GM21390 (cell line): ENCODE data around the gene NTRK3.

Experiments used
- ATAC-seq: cut with Tn5 transposase; IDR thresholded peaks from one replicate; pipeline ENCODE4 v1.9.1; 2021; ENCODE audit not compliant: unreplicated experiment

Gene NTRK3

GRCh38 chr15:88126695-88127431, 129.7 kb downstream of the NTRK3 start:
- ATAC-seq, result no peak

GRCh38 chr15:88125576-88125975, 131.0 kb downstream of the NTRK3 start:
- ATAC-seq, result no peak

GRCh38 chr15:88124199-88124598, 132.3 kb downstream of the NTRK3 start:
- no peak for ATAC-seq

GRCh38 chr15:88121968-88122530, 134.5 kb downstream of the NTRK3 start:
- ATAC-seq, result no peak

- no peak for ATAC-seq
These were observed 136.5 kb downstream of the NTRK3 start for GRCh38 chr15:88120026-88120425.

- ATAC-seq, result no peak
These were observed 137.8 kb downstream of the NTRK3 start for GRCh38 chr15:88118741-88119140.

GRCh38 chr15:88118035-88118434, 138.5 kb downstream of the NTRK3 start:
- ATAC-seq, result no peak

- ATAC-seq, result no peak
These were observed 140.9 kb downstream of the NTRK3 start for GRCh38 chr15:88115486-88116152.

- no peak for ATAC-seq
These were observed 142.8 kb downstream of the NTRK3 start for GRCh38 chr15:88113613-88114308.

GRCh38 chr15:88108991-88109390, 147.5 kb downstream of the NTRK3 start:
- no peak for ATAC-seq

GRCh38 chr15:88108477-88108876, 148.1 kb downstream of the NTRK3 start:
- ATAC-seq, result no peak

GRCh38 chr15:88106074-88106473, 150.5 kb downstream of the NTRK3 start:
- ATAC-seq, result no peak

- ATAC-seq, result no peak
These were observed 152.2 kb downstream of the NTRK3 start for GRCh38 chr15:88104357-88104756.

GRCh38 chr15:88100181-88100580, 156.4 kb downstream of the NTRK3 start:
- ATAC-seq, result no peak

GRCh38 chr15:88098361-88098760, 158.2 kb downstream of the NTRK3 start:
- ATAC-seq, result no peak

GRCh38 chr15:88091444-88092016, 165.0 kb downstream of the NTRK3 start:
- no peak for ATAC-seq

- ATAC-seq, result no peak
These were observed 166.0 kb downstream of the NTRK3 start for GRCh38 chr15:88090481-88091011.

- ATAC-seq, result no peak
These were observed 166.8 kb downstream of the NTRK3 start for GRCh38 chr15:88089731-88090130.

GRCh38 chr15:88089024-88089620, 167.4 kb downstream of the NTRK3 start:
- no peak for ATAC-seq
